Measurements from ENCODE around the gene BORCS6.

BORCS6 gene

DNA sequence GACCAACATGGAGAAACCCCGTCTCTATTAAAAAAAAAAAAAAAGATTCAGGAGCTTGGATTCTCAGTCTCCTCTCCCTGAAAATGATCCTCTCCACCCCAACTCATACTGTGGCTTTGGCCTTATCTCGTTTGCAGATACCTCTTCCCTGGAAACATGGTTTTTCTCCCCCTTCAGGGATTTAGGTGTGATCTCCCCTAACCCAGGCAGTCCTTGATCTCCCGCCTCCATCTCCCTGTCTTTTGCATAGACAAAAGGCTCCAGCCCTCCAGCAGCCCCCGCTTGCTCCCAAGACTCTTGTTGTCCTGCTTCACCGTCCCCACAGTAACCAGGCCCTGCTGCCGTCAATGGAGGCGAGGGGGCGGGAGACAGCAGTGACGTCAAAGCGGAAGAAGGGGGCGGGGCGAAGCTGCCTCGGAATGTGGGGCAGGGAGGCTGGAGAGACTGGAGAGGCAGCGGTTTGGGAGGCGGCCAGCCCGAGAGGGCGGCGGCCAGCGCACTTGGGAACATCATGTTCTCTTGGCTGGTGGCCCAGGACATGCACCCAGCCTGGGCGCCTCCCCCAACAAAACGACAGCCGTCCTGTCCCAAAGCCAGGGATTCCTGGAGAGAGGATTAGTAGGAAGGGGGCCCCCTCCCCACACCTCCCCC, 35.9 kb downstream of the BORCS6 start:
- DNase-seq, result peak; percentile 100

DNA sequence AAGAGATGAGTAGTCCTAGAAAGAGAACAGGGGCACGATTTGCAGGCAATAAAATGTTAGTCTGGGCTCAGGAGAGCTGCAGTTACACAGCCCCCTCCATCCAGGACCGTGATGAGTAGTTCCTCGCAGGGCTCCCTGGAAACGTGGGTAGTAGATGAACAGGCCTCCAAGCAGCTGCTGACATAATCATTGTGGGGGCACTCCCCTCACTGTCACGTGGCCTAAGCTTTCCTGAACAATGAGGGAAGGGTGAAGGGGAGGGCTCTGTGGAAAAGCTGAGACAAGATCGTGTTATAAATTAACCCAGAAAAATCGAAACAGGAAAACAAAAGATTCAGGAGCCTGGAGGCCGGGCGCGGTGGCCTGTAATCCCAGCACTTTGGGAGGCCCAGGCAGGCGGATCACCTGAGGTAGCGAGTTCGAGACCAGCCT, 36.4 kb downstream of the BORCS6 start:
- DNase-seq, result peak; percentile 94

DNA sequence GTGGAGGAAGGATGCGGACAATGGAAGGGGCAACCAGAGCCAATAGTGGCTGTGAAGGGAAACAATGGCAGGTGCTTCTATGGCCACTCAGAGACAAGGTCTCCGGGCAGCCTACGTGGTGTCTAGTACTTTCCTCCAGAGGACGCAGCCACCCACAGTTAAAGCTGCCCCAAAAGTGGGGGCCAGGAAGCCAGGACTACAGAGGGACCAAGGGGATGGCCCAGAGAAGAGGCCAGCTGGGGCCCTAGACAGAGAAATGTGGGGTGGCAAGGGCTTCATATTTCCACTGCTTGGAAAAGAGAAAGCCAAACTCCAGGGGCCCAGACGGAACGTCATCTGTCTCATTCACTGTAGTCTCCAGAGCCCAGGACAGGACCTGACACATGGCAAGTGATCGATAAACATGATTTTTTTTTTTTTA, 36.9 kb downstream of the BORCS6 start:
- DNase-seq, result no peak

DNA sequence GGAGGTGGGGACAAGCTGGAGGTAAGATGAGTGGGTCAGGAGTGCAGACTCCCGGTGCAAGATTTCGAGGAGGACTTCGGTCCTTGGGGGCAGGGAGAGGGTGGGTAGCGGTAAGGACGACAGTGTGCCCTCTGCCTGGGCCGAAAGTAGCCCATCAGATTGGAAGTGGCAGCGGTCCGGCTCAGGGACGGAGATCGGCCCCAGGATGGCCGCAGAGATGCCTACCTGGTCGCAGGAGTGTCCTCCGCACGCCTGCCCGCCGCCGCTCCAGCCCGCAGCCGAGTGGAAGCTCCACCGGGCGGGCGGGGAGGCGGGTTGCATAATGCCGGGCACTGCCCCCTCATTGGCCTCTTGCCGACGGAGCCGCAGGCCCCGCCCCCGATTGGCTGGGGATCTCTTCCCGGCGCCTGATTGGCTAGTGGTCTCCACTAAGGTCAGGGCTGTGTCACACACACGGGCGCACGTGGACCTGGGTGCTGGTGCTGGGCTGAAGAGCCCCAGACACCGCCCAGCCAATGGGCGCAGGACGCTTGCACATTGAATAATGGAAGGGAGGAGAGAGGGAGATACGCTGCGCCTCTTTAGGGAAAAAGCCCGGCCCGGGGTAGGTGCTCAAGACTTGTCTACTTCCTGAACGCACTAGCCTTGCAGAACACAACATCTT, 37.7 kb downstream of the BORCS6 start, which contains the start of gene PER1:
Gene PER1, minus strand, starts transcription at position 293 of the 664 bp plus-strand sequence. CDS start 1,698 bp downstream, outside the sequence.
- peak; percentile 96 for DNase-seq

DNA sequence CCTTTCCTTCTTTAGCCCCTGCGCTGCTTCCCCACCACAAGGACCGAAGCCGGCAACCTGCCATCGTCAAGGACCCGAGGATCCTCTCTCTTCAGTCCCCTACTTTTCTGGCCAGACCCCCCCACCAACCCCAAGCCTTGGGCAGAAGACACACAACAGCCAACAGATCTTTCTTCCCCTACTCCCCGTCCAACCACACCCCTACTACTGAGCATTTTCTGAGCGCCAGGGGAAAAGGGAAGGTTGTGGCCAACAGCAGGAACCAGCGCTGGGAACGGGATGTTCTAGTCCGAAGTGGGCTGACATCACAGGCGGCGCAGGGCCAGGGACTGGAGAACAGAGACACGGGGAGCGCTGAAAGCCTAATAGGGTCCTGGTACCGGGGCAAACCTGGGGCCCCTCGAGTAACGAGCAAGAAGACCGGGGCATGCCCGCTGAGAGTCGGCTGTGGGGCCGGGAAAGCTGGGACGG, 38.3 kb downstream of the BORCS6 start:
- peak; percentile 93 for DNase-seq

DNA sequence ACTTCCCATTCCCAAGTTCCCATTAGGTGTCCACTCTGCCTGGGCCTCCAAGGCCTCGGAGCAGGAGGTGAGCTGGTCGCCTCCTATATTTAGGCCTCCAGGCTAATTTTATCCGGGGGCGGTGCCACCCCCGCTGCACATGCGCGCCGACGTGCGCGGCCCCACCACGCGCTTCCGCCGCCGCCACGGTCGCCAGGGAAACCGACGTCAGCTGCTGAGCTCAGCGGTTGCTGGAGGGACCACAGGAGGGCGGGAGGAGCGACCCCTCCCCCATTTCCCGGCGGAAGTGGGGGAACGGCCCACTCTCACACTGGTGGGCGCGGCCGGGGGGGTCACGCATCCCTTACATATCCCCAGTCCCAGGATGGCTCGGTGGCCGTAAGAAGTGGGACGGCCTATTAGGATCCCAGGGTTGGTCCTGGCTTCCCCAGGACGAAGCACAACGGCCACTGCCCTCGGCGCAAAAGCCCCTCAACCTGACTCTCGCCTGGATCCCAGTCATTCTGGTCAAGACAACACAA, 38.8 kb downstream of the BORCS6 start:
- DNase-seq, result peak; percentile 97

DNA sequence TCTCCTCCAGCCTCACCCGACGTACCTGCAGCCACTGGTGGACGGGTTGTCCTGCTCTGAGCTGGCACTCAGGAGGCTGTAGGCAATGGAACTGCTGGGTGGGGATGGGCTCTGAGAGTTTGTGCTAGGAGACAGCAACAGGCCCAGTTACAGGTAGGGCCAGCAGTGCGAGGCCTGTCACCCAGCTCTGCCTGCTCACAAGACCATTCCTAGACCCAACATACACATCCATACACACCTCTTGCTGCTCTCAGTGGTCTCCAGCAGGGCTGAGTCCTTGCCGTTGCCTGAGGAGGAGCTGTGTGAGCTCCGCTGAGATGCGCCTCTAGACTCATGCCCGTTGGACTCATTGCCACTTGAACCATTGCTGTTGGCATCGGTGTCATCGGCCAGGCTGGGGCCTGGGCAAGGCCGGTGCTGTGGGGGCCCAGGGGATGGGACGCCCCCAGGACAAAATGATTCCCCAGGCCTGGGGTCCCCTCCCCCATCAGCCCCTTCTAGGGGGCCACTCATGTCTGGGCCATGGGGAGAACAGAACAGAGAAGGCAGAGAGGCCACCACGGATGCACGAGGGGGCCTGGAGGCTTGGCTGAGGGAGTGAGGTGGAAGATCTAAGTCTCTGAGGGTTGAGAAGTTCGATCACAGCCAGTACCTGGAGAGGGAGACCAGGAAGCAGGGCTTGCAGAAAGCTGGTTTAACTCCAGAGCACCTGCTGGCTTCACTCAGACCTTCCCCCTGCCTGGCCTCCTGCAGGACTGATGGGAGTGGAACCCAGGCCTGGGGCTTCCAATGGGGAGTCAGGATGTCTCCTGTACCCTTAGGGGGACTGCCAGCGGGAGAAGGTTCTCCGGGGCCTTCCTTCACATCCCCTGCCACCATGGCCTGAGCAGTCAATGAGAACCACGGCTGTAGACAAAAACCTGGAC, 39.5 kb downstream of the BORCS6 start:
- peak; percentile 35 for DNase-seq

DNA sequence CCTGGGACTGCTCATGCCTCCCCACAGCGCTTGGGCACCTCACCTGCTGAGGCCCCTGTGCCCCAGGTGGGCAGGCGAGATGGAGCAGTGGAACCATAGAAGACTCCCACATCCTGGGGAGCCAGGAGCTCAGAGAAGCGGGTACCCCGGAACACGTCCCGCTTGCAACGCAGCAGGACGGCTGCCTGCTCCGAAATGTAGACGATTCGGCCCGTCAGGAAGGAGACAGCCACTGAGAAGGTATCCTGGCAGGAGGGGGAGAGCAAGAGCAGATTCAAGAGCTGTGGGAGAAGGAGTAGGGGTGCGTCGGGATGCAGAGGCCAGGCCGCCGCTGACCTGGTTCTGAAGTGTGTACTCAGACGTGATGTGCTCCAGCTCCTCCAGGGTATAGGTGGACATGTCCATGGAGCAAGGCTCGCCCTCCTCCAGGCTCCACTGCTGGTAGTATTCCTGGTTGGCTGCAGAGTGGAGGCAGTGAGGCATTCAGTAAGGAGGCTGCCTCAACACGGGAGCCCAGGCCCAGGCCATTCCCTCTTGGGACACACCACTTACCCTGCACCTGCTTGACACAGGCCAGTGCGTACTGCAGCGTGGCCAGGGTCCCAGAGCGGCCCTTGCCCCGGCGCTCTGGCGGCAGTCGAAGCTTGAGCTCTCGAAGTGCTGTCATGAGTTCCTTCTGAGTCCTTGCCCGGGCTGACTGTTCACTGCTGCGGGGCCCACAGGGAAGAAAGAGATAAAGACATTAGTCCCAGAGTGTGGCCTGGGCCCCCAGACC, 40.4 kb downstream of the BORCS6 start:
- peak; percentile 41 for DNase-seq

DNA sequence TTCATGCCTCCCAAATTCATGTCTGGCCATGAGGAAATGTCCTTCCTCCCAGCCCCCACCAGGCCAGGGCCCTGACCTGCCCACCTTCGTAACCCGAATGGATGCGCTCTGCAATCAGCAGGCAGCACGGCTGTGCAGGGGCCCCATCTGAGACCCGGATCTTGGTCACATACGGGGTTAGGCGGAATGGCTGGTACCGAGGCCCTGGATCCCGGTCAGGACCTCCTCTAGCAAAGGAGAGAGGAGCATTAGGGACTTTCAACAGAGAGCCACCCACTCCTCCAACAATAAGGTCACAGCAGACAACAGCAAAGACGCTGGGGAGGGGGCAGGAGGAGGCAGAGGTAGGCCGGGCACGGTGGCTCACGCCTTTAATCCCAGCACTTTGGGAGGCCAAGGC, 41.4 kb downstream of the BORCS6 start:
- no peak for DNase-seq

DNA sequence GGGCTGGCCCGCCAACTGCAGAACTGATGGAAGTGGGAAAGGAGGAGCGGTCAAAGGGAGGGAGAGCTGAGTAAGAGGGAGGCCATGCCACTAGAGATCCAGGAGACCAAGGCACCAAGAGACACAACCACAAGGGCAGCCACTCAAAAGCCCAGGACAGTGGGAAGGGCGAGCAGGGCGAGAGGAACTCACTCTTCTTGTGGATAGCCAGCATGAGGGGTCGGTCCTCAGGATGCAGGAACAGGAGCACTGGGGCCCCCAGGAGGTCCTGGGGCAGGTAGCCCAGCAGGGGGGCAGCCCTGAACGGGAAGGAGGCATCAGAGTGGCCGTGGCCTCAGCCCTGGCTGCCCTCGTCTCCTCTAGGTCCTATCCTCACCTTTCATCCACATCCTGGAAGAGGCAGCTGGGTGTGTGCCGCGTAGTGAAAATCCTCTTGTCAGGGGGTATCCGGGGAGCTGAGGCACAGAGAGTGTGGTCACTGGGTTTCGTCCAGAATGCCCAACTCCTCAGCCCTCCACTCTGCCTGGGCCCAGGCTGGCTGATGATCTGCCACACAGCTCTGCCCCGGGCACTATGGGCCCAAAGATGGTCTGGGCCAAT, 42.1 kb downstream of the BORCS6 start:
- no peak for DNase-seq

DNA sequence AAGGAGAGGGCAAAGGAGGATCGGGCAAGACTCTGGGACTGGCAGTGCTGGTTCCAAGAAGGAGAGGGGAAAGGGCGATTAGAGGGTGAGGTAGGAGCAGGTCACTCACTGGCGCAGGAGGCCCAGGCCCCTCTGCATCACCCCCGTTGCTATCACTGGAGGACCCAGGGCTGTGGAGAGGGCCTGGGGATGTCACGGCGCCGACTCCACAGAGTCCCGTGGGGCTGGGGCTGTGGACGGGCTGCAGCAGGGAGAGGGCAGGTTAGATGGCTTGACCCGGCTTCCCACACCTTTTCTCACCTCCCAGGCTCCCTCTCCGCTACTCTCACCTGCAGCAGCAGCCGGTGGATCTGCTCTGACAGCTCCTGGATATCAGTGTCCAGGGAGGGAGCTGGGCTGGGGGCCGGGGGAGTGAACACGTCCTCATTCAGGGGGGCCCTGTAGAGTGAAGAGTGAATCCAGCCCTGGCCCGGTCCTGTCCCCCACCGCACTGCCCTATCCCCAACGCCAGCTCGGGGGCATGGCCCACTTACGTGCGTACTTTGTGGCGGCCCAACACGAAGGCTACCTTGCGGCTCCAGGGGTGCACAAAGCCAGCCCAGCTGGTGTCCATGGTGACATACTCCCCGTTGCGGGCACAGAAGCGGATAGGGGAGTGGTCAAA, 42.7 kb downstream of the BORCS6 start:
- no peak for DNase-seq

DNA sequence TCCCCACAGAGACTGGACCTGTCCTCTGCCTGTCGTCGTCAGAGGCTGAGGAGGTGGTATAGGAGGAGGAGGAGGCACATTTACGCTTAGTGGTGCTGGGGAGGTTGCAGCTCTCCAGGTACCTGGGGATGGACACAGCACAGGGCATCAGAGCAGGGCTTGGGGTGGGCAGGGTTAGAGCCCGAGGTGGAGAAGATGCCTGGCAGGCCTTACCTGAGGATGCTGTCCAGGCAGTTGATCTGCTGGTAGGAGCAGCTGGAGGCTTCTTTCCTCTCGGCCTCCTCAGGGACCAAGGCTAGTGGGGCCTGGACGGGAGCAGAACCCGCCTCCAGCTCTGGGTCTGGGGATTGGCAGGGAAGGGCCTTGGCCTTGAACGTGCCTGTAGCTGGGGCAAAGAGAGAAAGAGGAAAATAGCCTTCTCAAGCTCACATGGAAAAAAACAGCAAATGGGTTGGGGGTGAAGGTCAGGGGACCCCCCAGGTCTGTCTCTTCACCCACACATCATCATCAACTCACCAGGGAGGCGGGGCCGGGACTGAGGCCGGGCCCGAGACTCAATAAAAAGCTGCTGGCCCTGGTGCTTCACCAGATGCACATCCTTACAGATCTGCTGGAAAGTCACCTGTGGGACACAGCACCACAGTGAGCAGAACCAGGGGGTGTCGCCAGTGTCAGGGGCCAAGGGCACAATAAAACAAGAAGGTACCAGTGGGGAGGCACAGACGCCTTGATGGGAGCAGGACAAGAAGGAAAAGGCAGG, 43.4 kb downstream of the BORCS6 start:
- no peak for DNase-seq

DNA sequence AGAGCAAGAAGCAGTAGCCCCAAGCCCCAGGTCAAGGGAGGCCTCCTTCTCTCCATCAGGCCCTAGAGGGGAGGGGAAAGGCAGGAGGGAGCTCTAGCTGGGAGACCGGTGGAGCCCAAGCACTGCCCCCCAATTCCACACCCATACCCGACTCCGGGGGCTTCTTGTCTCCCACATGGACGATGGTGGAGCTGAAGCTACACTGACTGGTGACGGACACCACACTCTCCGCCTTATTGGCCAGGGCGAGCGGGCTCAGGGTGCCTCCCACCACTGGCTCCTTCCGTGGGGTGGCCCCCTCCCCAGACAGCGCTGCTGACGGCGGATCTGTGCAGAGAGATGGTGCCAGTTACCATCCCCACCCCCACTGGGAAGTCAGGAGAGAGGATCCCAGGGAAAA, 44.2 kb downstream of the BORCS6 start:
- no peak for DNase-seq

DNA sequence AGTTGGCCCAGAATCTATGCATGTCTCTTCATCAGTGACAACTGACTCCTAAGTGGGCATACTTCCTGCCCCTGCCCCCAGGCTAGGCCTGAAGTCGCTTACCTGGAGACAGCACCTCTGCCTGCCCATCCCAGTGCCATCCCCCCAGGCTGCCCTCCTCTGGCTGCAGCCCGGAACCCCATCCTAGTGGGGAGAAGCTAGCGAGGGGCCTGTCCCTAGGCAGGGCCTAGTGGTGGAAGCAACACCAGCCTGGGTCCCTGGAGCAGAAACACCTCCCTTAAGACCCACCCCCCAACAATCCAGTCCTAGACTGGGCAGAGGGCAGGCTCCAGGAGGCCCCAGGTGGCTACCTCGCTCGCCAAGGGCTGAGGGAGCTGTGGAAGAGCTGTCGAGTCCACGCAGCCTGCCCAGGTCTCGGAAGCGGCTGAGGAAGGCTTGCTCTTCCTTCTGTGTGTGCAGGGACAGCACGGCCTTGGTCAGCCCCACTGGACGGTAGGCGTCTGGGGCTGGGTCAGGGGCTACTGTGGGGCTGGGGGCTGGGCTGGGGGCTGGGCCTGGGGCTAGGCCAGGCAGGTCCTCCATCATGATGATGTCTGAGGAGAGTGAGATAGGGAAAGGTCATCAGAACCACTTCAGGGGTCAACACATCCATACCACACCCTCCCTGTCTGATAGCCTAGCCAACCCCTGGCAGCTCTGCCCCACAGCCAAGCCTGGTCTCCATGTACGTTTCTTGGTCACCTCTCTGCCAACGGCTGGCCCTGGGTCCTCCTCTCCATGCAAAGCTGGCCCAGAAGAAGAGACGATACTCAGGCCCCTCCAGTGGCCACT, 45.4 kb downstream of the BORCS6 start:
- DNase-seq, result peak; percentile 24

DNA sequence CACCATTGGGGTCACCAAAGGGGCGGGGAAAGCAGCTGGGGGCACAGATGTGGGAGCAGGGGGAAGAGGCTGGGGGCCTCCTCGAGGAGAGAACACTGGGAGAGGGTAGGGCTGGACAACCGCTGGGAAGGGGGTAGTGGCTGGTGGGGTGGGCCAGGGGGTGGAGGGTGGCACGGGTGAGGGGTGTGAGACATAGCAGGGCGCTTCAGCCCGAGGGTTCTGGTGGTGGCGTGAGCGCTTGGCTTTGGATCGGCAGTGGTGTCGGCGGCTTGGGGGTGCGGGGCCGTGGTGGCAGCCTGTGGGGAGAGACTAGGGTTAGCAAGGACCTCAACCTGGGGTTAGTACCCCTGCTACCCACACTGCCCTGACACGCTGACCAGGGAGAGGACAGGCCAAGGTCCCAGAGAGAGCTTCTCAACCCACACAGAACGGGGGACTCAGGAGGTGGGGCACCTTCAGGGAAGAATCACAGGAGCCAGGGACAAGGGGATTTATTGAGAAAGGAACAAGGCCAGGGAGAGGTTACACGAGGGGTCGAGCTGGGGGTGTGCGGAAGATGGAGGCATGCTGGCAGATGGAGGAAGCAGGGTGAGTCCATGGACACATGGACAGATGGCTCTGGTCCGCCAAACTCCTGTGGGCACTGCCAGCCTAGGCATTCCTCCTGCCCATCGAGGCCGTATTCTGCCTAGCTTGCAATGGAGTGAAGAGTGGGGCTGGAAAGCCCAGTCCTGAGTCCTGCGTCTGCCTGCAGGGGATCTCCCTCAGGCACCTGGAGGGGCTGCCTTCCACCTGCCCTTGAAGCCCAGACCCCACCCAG, 46.2 kb downstream of the BORCS6 start:
- DNase-seq, result no peak

DNA sequence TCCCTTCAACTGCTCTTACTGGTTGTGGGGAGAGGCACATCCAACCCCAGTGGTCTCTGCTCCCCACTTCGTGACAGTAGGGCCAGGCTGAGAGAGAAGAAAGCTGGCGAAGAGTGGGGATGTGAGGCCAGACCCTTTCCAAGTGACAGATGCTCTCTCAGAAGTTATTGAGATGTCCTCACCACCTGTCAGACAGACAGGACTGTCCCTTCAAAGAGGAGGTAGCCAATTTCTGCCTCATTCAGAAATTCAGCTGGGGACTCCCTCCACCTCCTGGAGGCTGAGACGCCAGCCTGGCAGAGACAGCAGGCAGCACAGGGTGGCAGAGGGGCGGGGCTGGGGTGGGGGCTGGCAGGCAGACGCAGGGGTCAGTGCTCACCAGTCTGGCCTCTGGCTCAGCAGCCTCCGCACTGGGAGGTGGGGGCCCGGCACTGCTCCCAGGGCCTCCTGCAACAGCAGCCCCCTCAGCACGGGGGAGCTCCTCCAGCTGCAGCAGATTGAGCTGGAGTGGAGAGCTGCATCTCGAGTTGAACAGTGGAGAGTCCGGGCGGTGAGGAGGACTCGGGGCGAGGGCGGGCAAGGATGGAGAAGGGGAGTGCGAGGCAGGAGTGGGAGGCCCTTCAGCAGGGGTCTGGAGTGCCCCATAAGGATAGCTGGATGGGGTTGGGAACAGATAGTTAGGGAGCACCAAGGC, 46.9 kb downstream of the BORCS6 start:
- DNase-seq, result peak; percentile 33

DNA sequence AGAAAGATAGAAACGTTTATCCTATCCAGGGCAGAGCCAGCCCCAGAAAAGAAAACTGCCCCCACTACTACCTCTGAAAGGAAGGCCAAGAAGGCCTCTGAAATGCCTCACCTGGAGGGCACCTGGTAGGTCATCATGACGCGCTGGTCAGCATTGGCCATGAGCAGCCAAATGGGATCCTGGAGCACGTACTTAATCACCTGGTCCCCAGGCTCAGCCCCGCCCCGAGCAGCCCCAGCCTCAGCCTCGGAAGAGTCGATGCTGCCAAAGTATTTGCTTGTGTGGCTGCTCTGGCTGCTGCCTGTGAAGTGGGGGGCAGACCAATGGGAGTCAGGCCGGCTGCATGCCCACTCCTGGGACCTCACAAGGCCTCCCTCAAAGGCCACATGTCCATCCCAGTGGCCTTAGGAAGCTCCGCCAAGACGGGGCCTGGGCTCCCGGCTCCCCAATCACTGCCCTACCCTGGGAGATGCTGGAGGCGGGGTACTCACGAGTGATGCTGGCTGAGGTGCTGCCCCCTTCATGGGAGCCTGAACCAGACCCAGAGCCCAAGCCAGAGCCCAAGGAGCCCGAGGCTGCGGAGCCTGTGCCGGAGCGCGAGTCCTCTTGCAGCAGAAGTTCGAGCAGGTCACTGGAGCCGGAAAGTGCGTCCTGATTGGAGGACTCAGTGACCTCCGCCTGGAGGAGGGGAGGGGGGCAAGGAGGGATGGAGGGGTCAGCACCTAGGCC, 47.7 kb downstream of the BORCS6 start:
- peak; percentile 35 for DNase-seq
